ENCODE data around the gene FGF1. TPM values are rescaled to one million over a fixed set of nuclear protein-coding genes. Genes with fewer than 3 reads are reported as not detected.

The FGF1 gene
- total and polyA plus RNA-seq, 2 donors (not counting 1 experiment from before 2014, with no cell fraction given), result not detected

- TF ChIP-seq CTCF (IDR thresholded peaks at IDR 0.05) (no peak), EZH2 (IDR thresholded peaks at IDR 0.05; ENCODE audit: borderline replicate concordance, insufficient read depth, low read depth, low read length, poor library complexity, severe bottlenecking) (no peak)
- intact Hi-C loops (cut with micrococcal nuclease), result no loop called here
- H3K4me3 Mint-ChIP-seq, result no peak overlapping the region
- H3K4me1 Mint-ChIP-seq, result no peaks in the 10 kb centered on the region
- peaks cover 35% of the 10 kb centered on the region for H3K27me3 Mint-ChIP-seq
- WGBS (ENCODE audit: insufficient coverage), result 92% methylated on average over 10 of the region's 10 CpGs
- no peak for ATAC-seq (ENCODE audit: low read depth)
- no peak overlapping the region for H3K27ac ChIP-seq (ENCODE audit: low read length in 2 of 2)
- no peak overlapping the region for H3K4me3 ChIP-seq (ENCODE audit: control extremely low read depth in 1 of 5, extremely low read depth in 1 of 5, insufficient read depth in 1 of 5, low read depth in 2 of 5, low read length in 4 of 5)
- CTCF ChIA-PET, result interaction anchor here (1.0 kb wide), 1 partner anchor 236 kb away, joined by 3 read pairs; no protein-coding TSS in a partner anchor
- DNase-seq, result no peak
- H3K27me3 ChIP-seq (replicated peaks in 1 of 4; ENCODE audit: control extremely low read depth in 1 of 4, control insufficient read depth in 3 of 4, insufficient read depth in 4 of 4, low read length in 3 of 4), result peaks cover 0 to 12% (median 2%) of the 10 kb centered on the region in 4 experiments
- peaks cover 0 to 3% (median 0%) of the 10 kb centered on the region in 3 donors for H3K9me3 ChIP-seq (ENCODE audit: control extremely low read depth in 1 of 3, control insufficient read depth in 2 of 3, insufficient read depth in 1 of 3, low read length in 2 of 3)
- no peak overlapping the region for H2AFZ ChIP-seq (ENCODE audit: insufficient read depth, low read depth, low read length, poor library complexity, severe bottlenecking)
- H4K20me1 ChIP-seq (ENCODE audit: control insufficient read depth, insufficient read depth, low read length, poor library complexity, severe bottlenecking), result no peaks in the 10 kb centered on the region
- no peaks in the 10 kb centered on the region for H3K4me1 ChIP-seq (ENCODE audit: control insufficient read depth in 2 of 2, insufficient read depth in 2 of 2, low read length in 2 of 2)
- H3K4me2 ChIP-seq (replicated peaks; ENCODE audit: low read depth, low read length, poor library complexity, severe bottlenecking), result no peak overlapping the region
- no peak overlapping the region for H3K27ac Mint-ChIP-seq
- POLR2A ChIA-PET, result no interaction called here
- no peaks in the 10 kb centered on the region for H3K79me2 ChIP-seq (ENCODE audit: control insufficient read depth, insufficient read depth, low read length)
- H3K9me3 Mint-ChIP-seq (ENCODE audit: insufficient read depth), result no peaks in the 10 kb centered on the region
- H3K36me3 ChIP-seq (replicated peaks in 1 of 2; ENCODE audit: control extremely low read depth in 1 of 2, control insufficient read depth in 1 of 2, extremely low read depth in 1 of 2, insufficient read depth in 2 of 2, low read length in 1 of 2), result no peaks in the 10 kb centered on the region
- H3K9ac ChIP-seq (ENCODE audit: low read length), result no peak overlapping the region
These were observed 33.3 kb downstream of the FGF1 start for GRCh38 chr5:142652563-142652962.

- no peak overlapping the region for H3K4me2 ChIP-seq (replicated peaks; ENCODE audit: low read depth, low read length, poor library complexity, severe bottlenecking)
- H3K4me1 Mint-ChIP-seq, result no peaks in the 10 kb centered on the region
- WGBS (ENCODE audit: insufficient coverage), result 81% methylated on average over 5 of the region's 8 CpGs
These were observed 35.0 kb downstream of the FGF1 start for GRCh38 chr5:142650881-142651280.

More at GRCh38 chr5:142650881-142651280, 35.0 kb downstream of the FGF1 start:
- H3K9ac ChIP-seq (ENCODE audit: low read length), result no peak overlapping the region
- H3K4me3 ChIP-seq (ENCODE audit: control extremely low read depth in 1 of 5, extremely low read depth in 1 of 5, insufficient read depth in 1 of 5, low read depth in 2 of 5, low read length in 4 of 5), result no peak overlapping the region
- H4K20me1 ChIP-seq (ENCODE audit: control insufficient read depth, insufficient read depth, low read length, poor library complexity, severe bottlenecking), result no peaks in the 10 kb centered on the region
- ChIA-PET CTCF (no interaction called here), POLR2A (no interaction called here)
- DNase-seq (no peak), ATAC-seq (ENCODE audit: low read depth) (no peak)
- no peaks in the 10 kb centered on the region for H3K36me3 ChIP-seq (replicated peaks in 1 of 2; ENCODE audit: control extremely low read depth in 1 of 2, control insufficient read depth in 1 of 2, extremely low read depth in 1 of 2, insufficient read depth in 2 of 2, low read length in 1 of 2)
- Mint-ChIP-seq H3K4me3 (no peak overlapping the region), H3K27ac (no peak overlapping the region), H3K9me3 (ENCODE audit: insufficient read depth) (no peaks in the 10 kb centered on the region), H3K27me3 (peaks cover 28% of the 10 kb centered on the region)
- intact Hi-C loops (cut with micrococcal nuclease), result no loop called here
- H2AFZ ChIP-seq (ENCODE audit: insufficient read depth, low read depth, low read length, poor library complexity, severe bottlenecking), result no peak overlapping the region
- H3K79me2 ChIP-seq (ENCODE audit: control insufficient read depth, insufficient read depth, low read length), result no peaks in the 10 kb centered on the region
- peaks cover 0 to 3% (median 0%) of the 10 kb centered on the region in 3 donors for H3K9me3 ChIP-seq (ENCODE audit: control extremely low read depth in 1 of 3, control insufficient read depth in 2 of 3, insufficient read depth in 1 of 3, low read length in 2 of 3)
- TF ChIP-seq CTCF (IDR thresholded peaks at IDR 0.05) (no peak), EZH2 (IDR thresholded peaks at IDR 0.05; ENCODE audit: borderline replicate concordance, insufficient read depth, low read depth, low read length, poor library complexity, severe bottlenecking) (no peak)
- peaks cover 0 to 12% (median 2%) of the 10 kb centered on the region in 4 experiments for H3K27me3 ChIP-seq (replicated peaks in 1 of 4; ENCODE audit: control extremely low read depth in 1 of 4, control insufficient read depth in 3 of 4, insufficient read depth in 4 of 4, low read length in 3 of 4)
- H3K4me1 ChIP-seq (ENCODE audit: control insufficient read depth in 2 of 2, insufficient read depth in 2 of 2, low read length in 2 of 2), result no peaks in the 10 kb centered on the region
- H3K27ac ChIP-seq (ENCODE audit: low read length in 2 of 2), result no peak overlapping the region
